ENCODE measurements around the gene ATG3.
"Not testable (repeated sequence)": the region's sequence is repeated elsewhere in the genome, so short reads cannot be mapped to it uniquely, and the experiment has no call there.

ATG3 gene

GRCh38 chr3:112497897-112498548 is 63.7 kb downstream of the ATG3 start:
- DNase-seq = no peak

- DNase-seq = no peak
Observed at GRCh38 chr3:112496366-112497067, 65.2 kb downstream of the ATG3 start.

- not testable (repeated sequence) for DNase-seq
Observed at GRCh38 chr3:112494448-112494767, 67.4 kb downstream of the ATG3 start.

- DNase-seq = no peak
Observed at GRCh38 chr3:112492124-112492523, 69.6 kb downstream of the ATG3 start.

GRCh38 chr3:112491373-112491772 is 70.4 kb downstream of the ATG3 start:
- DNase-seq = no peak

- no peak for DNase-seq
Observed at GRCh38 chr3:112489674-112490479, 71.9 kb downstream of the ATG3 start.

- no peak for DNase-seq
Observed at GRCh38 chr3:112486811-112487505, 74.8 kb downstream of the ATG3 start.

GRCh38 chr3:112484352-112484751 is 77.4 kb downstream of the ATG3 start:
- no peak for DNase-seq

GRCh38 chr3:112482675-112483074 is 79.1 kb downstream of the ATG3 start:
- no peak for DNase-seq
